ENCODE measurements around the gene RNPEP.
"Not testable (repeated sequence)": the region's sequence is repeated elsewhere in the genome, so short reads cannot be mapped to it uniquely, and the experiment has no call there.

Gene RNPEP

GRCh38 chr1:202011994-202012393, 29.5 kb downstream of the RNPEP start:
- DNase-seq = no peak

- DNase-seq = no peak
Observed at GRCh38 chr1:202012544-202013478, 30.4 kb downstream of the RNPEP start.

GRCh38 chr1:202013603-202014002, 31.2 kb downstream of the RNPEP start:
- DNase-seq = no peak

GRCh38 chr1:202014060-202014459, 31.6 kb downstream of the RNPEP start:
- no peak for DNase-seq

GRCh38 chr1:202014915-202015661, 32.6 kb downstream of the RNPEP start:
- DNase-seq = no peak

- DNase-seq = no peak
Observed at GRCh38 chr1:202015662-202015937, 33.2 kb downstream of the RNPEP start.

- DNase-seq = no peak
Observed at GRCh38 chr1:202016022-202016810, 33.8 kb downstream of the RNPEP start.

- no peak for DNase-seq
Observed at GRCh38 chr1:202016811-202017748, 34.6 kb downstream of the RNPEP start.

GRCh38 chr1:202017749-202018467, 35.5 kb downstream of the RNPEP start:
- DNase-seq = peak; percentile 34

- peak; percentile 88 for DNase-seq
Observed at GRCh38 chr1:202018468-202019234, 36.2 kb downstream of the RNPEP start.

- DNase-seq = not testable (repeated sequence)
Observed at GRCh38 chr1:202019235-202019558, 36.7 kb downstream of the RNPEP start.

GRCh38 chr1:202023001-202023433, 40.6 kb downstream of the RNPEP start:
- peak; percentile 89 for DNase-seq

GRCh38 chr1:202029171-202029665, 46.8 kb downstream of the RNPEP start:
- peak; percentile 56 for DNase-seq

- no peak for DNase-seq
Observed at GRCh38 chr1:202029727-202030126, 47.3 kb downstream of the RNPEP start.

- DNase-seq = no peak
Observed at GRCh38 chr1:202031796-202032195, 49.3 kb downstream of the RNPEP start.

- no peak for DNase-seq
Observed at GRCh38 chr1:202034149-202034682, 51.8 kb downstream of the RNPEP start.

- DNase-seq = peak; percentile 50
Observed at GRCh38 chr1:202034683-202035462, 52.4 kb downstream of the RNPEP start.

GRCh38 chr1:202036595-202037387, 54.3 kb downstream of the RNPEP start:
- DNase-seq = no peak
